Ovary (tissue), 9 donors: ENCODE results near the gene BGN. TPM values are rescaled to one million over a fixed set of nuclear protein-coding genes. Genes with fewer than 3 reads are reported as not detected.

Experiments
- DNase-seq, 5 donors: peaks; one replicate each; pipeline ENCODE4 v3.0.0-alpha.2; 2019 to 2020
- H3K27ac ChIP-seq, 2 donors: fragments of 200-600 bp; one replicate each; pipeline versions ENCODE4 v1.5.1 to v1.8.0; 2019 to 2022
- H3K27me3 ChIP-seq: fragments of 200-600 bp; one replicate; pipeline ENCODE4 v1.8.0; 2022
- H3K36me3 ChIP-seq: fragments of 200-600 bp; sonication (generic); one replicate; pipeline ENCODE4 v1.5.1; 2019
- H3K4me1 ChIP-seq: one replicate; pipeline ENCODE4 v1.8.1; 2013; ENCODE audit warnings: mild to moderate bottlenecking, moderate library complexity; ENCODE audit not compliant: insufficient read depth
- H3K4me3 ChIP-seq: fragments of 200-600 bp; sonication (generic); one replicate; pipeline ENCODE4 v1.5.1; 2017
- H3K9me3 ChIP-seq, 2 donors: fragments of 200-600 bp in 1 of 2; sonication (generic) in 1 of 2; one replicate each; pipeline versions ENCODE4 v1.5.1 to v1.8.1; 2013 to 2019; ENCODE audit warnings: mild to moderate bottlenecking in 1 of 2, moderate library complexity in 1 of 2
- CTCF ChIP-seq, 3 donors: fragments of 450-650 bp in 2 of 3; fragments of 200-600 bp in 1 of 3; IDR thresholded peaks; one replicate each; pipeline versions ENCODE4 v1.5.1 to v1.8.0; 2016 to 2022; ENCODE audit warnings: antibody characterized with exemption in 3 of 3, mild to moderate bottlenecking in 1 of 3
- EP300 ChIP-seq: sonication (generic); formaldehyde crosslinking; IDR thresholded peaks from one replicate; pipeline ENCODE4 v1.6.1; 2017; ENCODE audit warnings: antibody characterized with exemption
- POLR2A ChIP-seq: fragments of 450-650 bp; IDR thresholded peaks from one replicate; pipeline ENCODE4 v1.6.1; 2017; ENCODE audit warnings: antibody characterized with exemption, mild to moderate bottlenecking, moderate library complexity
- WGBS, 3 donors: extraction: QIAGEN DNeasy Blood & Tissue Kit in 1 of 3; methylation state at CpG; one replicate each; pipeline versions ENCODE4 v1.1.5 to v1.1.7; 2013 to 2017; 5-methylcytosine and 5-hydroxymethylcytosine counted together
- intact Hi-C, 4 donors: fragments of 100-400 bp; cut with DNase I; formaldehyde crosslinking; loops; one replicate each; pipeline versions ENCODE4 v1.11.0 to v1.15.1; 2022 to 2023
- polyA plus RNA-seq, 2 donors: library from polyadenylated mRNA; stranded (reverse); fragments of 200-250 nt in 1 of 2; fragments of 350-450 nt in 1 of 2; fragmentation: Illumina TruSeq in 1 of 2; extraction: RNeasy Lipid Tissue Mini Kit (QIAGEN cat#74804) in 1 of 2; gene quantifications; one replicate each; pipeline ENCODE4 v1.2.3, GENCODE V29; 2013 to 2014
- total RNA-seq, 7 donors: library from RNA; depleted of rRNA in 2 of 7; stranded (reverse); fragments of >200 nt in 2 of 7; fragmentation: NEBNext Ultra II Directional in 3 of 7; extraction: Animal tissue kit (Norgen Biotek cat#: 25700) in 3 of 7; gene quantifications; one replicate each; pipeline versions ENCODE4 v1.1.0 to v1.2.4, GENCODE V29; 2016 to 2023
- donor health status: DM: no; HTN: no; CAD: no; lungs with moderate emphysema.
- donor health status: DM: no; HTN: no; CAD: no.
- donor health status: Bipolar disorder and iron deficiency.
- donor health status: DM: yes; HTN: yes; CAD: no.
- donor health status: DM: no; HTN: no; CAD: no.
- donor health status: DM: yes; HTN: yes; CAD: no.

BGN gene
- total and polyA plus RNA-seq, 9 donors, result 10.0 to 81.7 (median 48.5) TPM

GRCh38 chrX:153523269-153523668 is 28.5 kb downstream of the BGN start:
- 73 to 78% (median 77%) methylated on average over 7 of the region's 7 CpGs for WGBS, 3 donors
- intact Hi-C loops, result no loop called here
- Histone ChIP-seq H3K9me3 (no peaks in the 10 kb centered on the region), H3K27me3 (no peaks in the 10 kb centered on the region), H3K36me3 (no peaks in the 10 kb centered on the region), H3K27ac (no peak overlapping the region), H3K4me1 (no peaks in the 10 kb centered on the region), H3K4me3 (no peak overlapping the region)
- no peak for TF ChIP-seq EP300
- no peak for TF ChIP-seq CTCF (IDR thresholded peaks at IDR 0.05)
- no peak for TF ChIP-seq POLR2A
- no peak for DNase-seq

GRCh38 chrX:153524234-153524633 is 29.5 kb downstream of the BGN start:
- H3K27me3 ChIP-seq, result no peaks in the 10 kb centered on the region
- H3K4me1 ChIP-seq, result no peaks in the 10 kb centered on the region
- intact Hi-C loops, result no loop called here
- TF ChIP-seq CTCF (IDR thresholded peaks at IDR 0.05) (no peak), EP300 (no peak), POLR2A (no peak)
- 78 to 89% (median 84%) methylated on average over 3 of the region's 3 CpGs for WGBS, 3 donors
- no peak for DNase-seq
- no peak overlapping the region for H3K27ac ChIP-seq
- H3K9me3 ChIP-seq, result no peaks in the 10 kb centered on the region
- no peak overlapping the region for H3K4me3 ChIP-seq
- no peaks in the 10 kb centered on the region for H3K36me3 ChIP-seq

- intact Hi-C loops, result no loop called here
- no peaks in the 10 kb centered on the region for H3K36me3 ChIP-seq
- H3K27me3 ChIP-seq, result no peaks in the 10 kb centered on the region
- TF ChIP-seq EP300 (no peak), POLR2A (no peak), CTCF (IDR thresholded peaks at IDR 0.05) (no peak)
- 68 to 76% (median 76%) methylated on average over 6 of the region's 6 CpGs for WGBS, 3 donors
- no peak overlapping the region for H3K4me3 ChIP-seq
- H3K9me3 ChIP-seq, result no peaks in the 10 kb centered on the region
- no peaks in the 10 kb centered on the region for H3K4me1 ChIP-seq
- no peak overlapping the region for H3K27ac ChIP-seq
- DNase-seq, result no peak
These were observed 30.7 kb downstream of the BGN start for GRCh38 chrX:153525451-153525850.

GRCh38 chrX:153526042-153526441 is 31.3 kb downstream of the BGN start:
- Histone ChIP-seq H3K36me3 (no peaks in the 10 kb centered on the region), H3K27ac (no peak overlapping the region), H3K27me3 (no peaks in the 10 kb centered on the region), H3K4me1 (no peaks in the 10 kb centered on the region), H3K9me3 (no peaks in the 10 kb centered on the region), H3K4me3 (no peak overlapping the region)
- intact Hi-C loops, result no loop called here
- no peak for DNase-seq
- WGBS, 3 donors, result 54 to 71% (median 61%) methylated on average over 7 of the region's 7 CpGs
- no peak for TF ChIP-seq EP300
- no peak for TF ChIP-seq POLR2A
- TF ChIP-seq CTCF (IDR thresholded peaks at IDR 0.05), result no peak

- intact Hi-C loops, result no loop called here
- 72 to 86% (median 74%) methylated on average over 10 of the region's 10 CpGs for WGBS, 3 donors
These were observed 32.0 kb downstream of the BGN start for GRCh38 chrX:153526801-153527200.

More at GRCh38 chrX:153526801-153527200, 32.0 kb downstream of the BGN start:
- TF ChIP-seq POLR2A, result no peak
- no peak for TF ChIP-seq EP300
- TF ChIP-seq CTCF (IDR thresholded peaks at IDR 0.05), result no peak
- Histone ChIP-seq H3K4me3 (no peak overlapping the region), H3K27me3 (no peaks in the 10 kb centered on the region), H3K36me3 (no peaks in the 10 kb centered on the region), H3K27ac (no peak overlapping the region), H3K4me1 (no peaks in the 10 kb centered on the region), H3K9me3 (no peaks in the 10 kb centered on the region)
- DNase-seq, result no peak
